Activated T-cell treated with anti-CD3 and anti-CD28 coated beads, Interleukin-2, amount 50 U/mL, for 1 hour (primary cell): ENCODE data around the gene PET100.

Experiments
- DNase-seq: peaks from one replicate; pipeline ENCODE4 v3.0.0-alpha.2; 2020

The PET100 gene

GRCh38 chr19:7612282-7613274 lies 17.0 kb upstream of the PET100 start:
- no peak for DNase-seq

- DNase-seq = no peak
These were observed 14.5 kb upstream of the PET100 start for GRCh38 chr19:7614859-7615741.

GRCh38 chr19:7617172-7617571 lies 12.4 kb upstream of the PET100 start:
- DNase-seq = no peak

GRCh38 chr19:7617735-7618134 lies 11.9 kb upstream of the PET100 start:
- DNase-seq = no peak

GRCh38 chr19:7618348-7618747 lies 11.2 kb upstream of the PET100 start:
- no peak for DNase-seq

GRCh38 chr19:7618771-7619510 lies 10.7 kb upstream of the PET100 start:
- no peak for DNase-seq

- DNase-seq = no peak
These were observed 9.7 kb upstream of the PET100 start for GRCh38 chr19:7619671-7620441.

- DNase-seq = no peak
These were observed 8.9 kb upstream of the PET100 start for GRCh38 chr19:7620442-7621412.

- no peak for DNase-seq
These were observed 6.5 kb upstream of the PET100 start for GRCh38 chr19:7622933-7623685.

GRCh38 chr19:7623725-7624603 lies 5.6 kb upstream of the PET100 start:
- DNase-seq = no peak

GRCh38 chr19:7624810-7625209 lies 4.8 kb upstream of the PET100 start:
- DNase-seq = no peak

GRCh38 chr19:7625763-7626372 lies 3.7 kb upstream of the PET100 start:
- no peak for DNase-seq

GRCh38 chr19:7627166-7627565 lies 2.4 kb upstream of the PET100 start:
- no peak for DNase-seq

- no peak for DNase-seq
These were observed 843 bp upstream of the PET100 start for GRCh38 chr19:7628589-7629311.

- DNase-seq = no peak
These were observed 2.0 kb downstream of the PET100 start for GRCh38 chr19:7631577-7631976.

GRCh38 chr19:7632340-7633203 lies 3.0 kb downstream of the PET100 start:
- DNase-seq = no peak

GRCh38 chr19:7633698-7634097 lies 4.1 kb downstream of the PET100 start, which contains the start of gene PCP2:
Gene PCP2 (minus strand): TSS chr19:7633719. CDS start chr19:7633457, 262 bp downstream.
- DNase-seq = no peak
